GM20000 (cell line): Measurements from ENCODE around the gene ADGRF4.
A peak's percentile ranks its signal among the peaks of the same experiment; 100 is the strongest.

Source experiments
- DNase-seq: peaks from one replicate; pipeline ENCODE4 v3.0.0; 2012; ENCODE audit warnings: low spot score
- TF ChIP-seq, protein P1 (sequence below): IDR thresholded peaks from 2 replicates; pipeline ENCODE4 v1.5.1; 2012; ENCODE audit warnings: mild to moderate bottlenecking, control low read depth; ENCODE audit errors: extremely low read depth, missing control alignments

ADGRF4 gene

DNA sequence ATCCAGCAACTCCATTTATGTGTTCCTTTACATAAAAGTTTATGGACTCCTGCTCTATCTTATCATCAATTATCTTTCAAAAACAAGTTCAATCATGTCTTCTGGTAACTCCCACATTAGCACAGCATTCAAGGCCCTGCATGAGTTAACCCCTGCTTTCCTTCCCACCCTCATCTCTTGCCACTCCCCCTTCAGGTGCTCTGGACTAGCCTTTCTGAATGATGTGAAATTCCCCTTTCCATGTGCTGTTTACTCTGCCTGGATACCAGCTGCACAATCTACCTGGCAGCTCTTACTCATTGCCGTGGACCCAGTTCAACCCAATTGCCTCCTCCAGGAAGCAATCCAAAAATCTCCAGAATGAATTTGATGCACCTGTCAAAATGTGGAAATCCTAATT lies 11.9 kb downstream of the ADGRF4 start:
- TF ChIP-seq, protein P1, sequence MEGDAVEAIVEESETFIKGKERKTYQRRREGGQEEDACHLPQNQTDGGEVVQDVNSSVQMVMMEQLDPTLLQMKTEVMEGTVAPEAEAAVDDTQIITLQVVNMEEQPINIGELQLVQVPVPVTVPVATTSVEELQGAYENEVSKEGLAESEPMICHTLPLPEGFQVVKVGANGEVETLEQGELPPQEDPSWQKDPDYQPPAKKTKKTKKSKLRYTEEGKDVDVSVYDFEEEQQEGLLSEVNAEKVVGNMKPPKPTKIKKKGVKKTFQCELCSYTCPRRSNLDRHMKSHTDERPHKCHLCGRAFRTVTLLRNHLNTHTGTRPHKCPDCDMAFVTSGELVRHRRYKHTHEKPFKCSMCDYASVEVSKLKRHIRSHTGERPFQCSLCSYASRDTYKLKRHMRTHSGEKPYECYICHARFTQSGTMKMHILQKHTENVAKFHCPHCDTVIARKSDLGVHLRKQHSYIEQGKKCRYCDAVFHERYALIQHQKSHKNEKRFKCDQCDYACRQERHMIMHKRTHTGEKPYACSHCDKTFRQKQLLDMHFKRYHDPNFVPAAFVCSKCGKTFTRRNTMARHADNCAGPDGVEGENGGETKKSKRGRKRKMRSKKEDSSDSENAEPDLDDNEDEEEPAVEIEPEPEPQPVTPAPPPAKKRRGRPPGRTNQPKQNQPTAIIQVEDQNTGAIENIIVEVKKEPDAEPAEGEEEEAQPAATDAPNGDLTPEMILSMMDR = no peak
- no peak for DNase-seq

DNA sequence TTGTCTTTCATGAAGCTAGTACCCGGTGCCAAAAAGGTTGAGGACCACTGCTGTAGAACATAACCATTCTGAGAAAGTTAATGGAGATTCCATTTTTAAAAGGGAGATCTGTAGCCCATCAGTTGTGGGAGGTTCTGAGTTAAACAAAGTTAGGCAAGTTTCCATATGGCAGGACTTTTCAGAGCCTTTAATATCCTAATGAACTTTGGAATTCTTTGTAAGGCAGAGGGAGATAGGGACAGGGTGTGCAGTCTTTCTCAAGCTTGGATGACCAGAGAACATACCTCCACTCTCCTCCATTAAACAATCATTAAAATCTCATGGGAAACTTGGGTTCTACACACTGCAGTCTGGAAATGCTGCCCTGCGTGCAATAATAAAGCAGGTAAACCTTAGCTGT lies 14.8 kb downstream of the ADGRF4 start:
- no peak for DNase-seq
- TF ChIP-seq, protein P1 = no peak

DNA sequence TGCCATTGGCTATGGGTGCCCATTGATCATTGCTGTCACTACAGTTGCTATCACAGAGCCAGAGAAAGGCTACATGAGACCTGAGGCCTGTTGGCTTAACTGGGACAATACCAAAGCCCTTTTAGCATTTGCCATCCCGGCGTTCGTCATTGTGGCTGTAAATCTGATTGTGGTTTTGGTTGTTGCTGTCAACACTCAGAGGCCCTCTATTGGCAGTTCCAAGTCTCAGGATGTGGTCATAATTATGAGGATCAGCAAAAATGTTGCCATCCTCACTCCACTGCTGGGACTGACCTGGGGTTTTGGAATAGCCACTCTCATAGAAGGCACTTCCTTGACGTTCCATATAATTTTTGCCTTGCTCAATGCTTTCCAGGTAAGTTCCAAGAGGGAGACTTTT lies 16.4 kb downstream of the ADGRF4 start:
- TF ChIP-seq, protein P1 = no peak
- no peak for DNase-seq

DNA sequence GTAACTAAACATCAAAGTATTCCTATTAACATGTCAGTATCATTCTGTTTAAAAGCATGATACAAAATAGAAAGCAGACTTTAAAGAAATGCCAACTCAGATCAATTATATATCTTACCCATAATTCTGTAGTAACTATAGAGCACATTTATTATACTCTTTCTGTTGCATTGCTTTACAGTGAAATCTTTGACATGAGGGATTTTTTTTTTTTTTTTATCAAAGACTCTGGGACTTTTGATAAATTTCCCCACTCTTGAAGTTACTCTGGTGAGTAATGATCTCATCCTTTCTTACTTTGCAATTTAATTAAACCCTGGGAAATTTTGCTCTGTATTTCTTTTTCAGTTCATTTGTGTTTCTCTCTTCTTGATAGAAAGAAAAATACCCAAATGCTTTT lies 17.4 kb downstream of the ADGRF4 start:
- DNase-seq = peak; percentile 10
- TF ChIP-seq, protein P1 = no peak

DNA sequence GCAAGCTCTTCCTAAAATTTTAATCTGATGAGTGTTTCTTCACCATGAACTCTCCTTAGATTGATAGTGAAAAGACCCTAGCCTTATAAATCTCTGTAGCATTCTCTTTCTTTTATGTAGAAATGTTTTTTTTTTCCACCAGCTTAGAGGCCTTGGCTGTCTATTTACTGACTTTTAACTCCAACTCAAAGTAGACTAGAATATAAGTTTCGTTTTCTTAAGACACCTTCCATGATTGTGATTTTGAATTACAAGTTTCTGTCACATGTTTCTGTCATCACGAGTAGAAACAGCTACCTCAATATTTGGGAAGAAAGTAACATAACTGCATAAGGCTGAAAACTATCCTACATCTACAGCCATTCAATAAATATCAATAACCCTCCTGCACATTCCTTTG lies 17.8 kb downstream of the ADGRF4 start:
- no peak for DNase-seq
- TF ChIP-seq, protein P1 = no peak

DNA sequence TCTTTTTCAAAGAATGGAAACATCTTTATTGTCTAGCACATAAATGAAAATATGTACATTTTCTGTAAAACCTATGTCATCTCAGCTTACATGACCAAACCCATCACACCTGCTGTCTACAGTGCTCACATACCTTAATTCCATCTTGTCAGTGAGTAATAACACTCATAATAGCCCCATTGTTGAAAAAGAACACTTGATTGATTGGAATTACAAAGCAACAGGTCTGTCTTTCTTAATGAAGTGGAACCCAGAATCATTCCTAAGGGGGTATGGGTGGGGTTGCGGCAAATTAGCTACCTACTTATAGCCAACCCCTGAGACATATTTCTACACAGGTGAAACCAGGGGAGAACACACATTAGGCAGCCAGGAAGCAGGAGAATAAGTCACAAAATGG lies 20.2 kb downstream of the ADGRF4 start:
- TF ChIP-seq, protein P1 = no peak

DNA sequence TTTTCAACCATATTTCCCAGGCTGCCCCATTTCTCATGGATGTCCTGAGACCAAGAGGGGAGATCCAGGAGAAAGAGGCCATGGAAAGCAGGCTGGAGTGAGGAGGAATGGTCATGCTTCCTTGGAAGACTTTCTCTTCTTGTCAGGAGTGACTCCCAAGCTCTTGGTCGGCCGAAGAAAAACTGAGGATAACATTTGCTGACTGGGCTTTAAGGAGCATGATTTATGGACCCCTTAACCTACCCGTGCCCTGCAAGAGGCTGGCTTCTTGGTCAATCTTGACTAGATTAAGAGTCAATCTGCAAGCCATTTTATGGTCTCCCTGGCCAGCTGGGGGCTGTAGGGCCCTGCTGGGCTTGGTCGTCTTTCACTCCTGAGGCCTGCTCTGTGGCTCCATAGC lies 22.8 kb downstream of the ADGRF4 start:
- TF ChIP-seq, protein P1 = no peak

More for the DNA sequence above, 20.2 kb downstream of the ADGRF4 start:
- no peak for DNase-seq

More for the DNA sequence above, 22.8 kb downstream of the ADGRF4 start:
- no peak for DNase-seq
